AG09309 (cell line): ENCODE measurements around the gene GAS1.

Experiments
- DNase-seq: peaks from one replicate; pipeline ENCODE4 v3.0.0-alpha.2; 2010; ENCODE audit warnings: low read depth
- H3K4me3 ChIP-seq: 2 replicates; pipeline ENCODE4 v1.5.1; 2011; ENCODE audit warnings: mild to moderate bottlenecking, low read depth, low read length, moderate library complexity; ENCODE audit not compliant: control insufficient read depth
- CTCF ChIP-seq: IDR thresholded peaks from 2 replicates; pipeline ENCODE4 v1.5.1; 2011; ENCODE audit warnings: mild to moderate bottlenecking, low read depth, low read length, inconsistent platforms; ENCODE audit not compliant: insufficient read depth, control insufficient read depth; ENCODE audit errors: missing control alignments

GAS1 gene

DNA sequence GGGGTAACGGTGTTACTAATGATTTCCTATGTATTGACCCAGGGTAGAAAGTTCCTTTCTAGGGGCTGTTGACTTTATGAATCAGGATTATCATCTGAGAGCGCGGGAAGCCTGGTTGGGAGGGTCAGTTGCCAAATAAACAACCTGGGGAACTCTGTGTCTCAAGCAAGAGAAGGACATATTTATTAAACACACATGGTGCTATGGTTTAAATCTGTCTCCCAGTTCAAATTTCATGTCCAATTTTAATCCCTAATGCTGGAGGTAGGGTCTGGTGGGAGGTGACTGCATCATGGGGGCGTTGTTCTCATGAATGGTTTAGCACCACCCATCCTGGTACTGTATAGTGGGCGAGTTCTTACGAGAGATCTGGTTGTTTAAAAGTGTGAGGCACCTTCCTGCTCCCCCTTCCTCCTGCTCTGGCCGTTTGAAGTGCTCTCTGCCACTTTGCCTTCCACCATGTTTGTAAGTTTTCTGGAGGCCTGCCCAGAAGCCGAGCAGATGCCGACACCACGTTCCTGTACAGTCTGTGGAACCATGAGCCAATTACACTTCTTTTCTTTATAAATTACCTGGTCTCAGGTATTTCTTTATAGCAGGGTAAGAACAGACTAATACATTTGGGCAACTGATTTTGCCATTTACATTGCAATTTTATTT is 19.7 kb upstream of the GAS1 start:
- no peak for DNase-seq
- no peak overlapping the region for H3K4me3 ChIP-seq
- no peak for TF ChIP-seq CTCF

DNA sequence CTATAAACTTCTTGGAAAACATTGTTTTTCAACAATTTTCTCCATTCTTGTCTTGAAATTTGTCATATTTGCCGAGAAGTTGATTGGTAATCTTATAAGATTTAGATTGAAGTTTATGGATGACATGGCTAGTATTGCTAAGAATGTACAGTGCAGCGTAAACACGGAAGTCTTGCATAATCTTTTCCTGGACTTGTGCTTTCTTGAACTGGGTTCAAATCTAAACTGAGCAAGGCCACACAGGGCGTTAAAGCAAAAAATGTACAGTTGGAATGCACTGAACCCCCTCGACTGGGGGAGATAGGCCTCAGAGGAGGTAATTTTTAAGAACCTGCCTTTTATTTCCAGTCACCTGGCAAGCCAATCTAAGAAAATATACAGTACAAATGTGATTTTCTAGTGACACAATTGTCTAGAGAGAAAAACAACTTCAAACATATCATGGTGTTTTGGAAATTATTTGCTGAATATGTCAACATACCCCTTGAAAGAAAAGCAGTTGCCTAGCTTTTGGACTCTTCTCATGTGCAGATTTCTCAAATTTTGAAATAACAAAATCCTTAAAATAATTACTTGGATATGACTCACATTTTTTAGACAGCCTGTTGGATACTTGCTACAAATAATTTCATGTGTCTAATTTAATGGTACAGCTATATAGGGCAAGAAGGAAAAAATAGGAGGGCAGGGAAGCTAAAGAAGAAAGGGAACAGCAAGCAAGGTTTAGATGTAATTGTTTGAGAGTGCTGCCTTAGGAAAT is 18.5 kb upstream of the GAS1 start:
- H3K4me3 ChIP-seq, result no peak overlapping the region
- no peak for TF ChIP-seq CTCF
- DNase-seq, result no peak

DNA sequence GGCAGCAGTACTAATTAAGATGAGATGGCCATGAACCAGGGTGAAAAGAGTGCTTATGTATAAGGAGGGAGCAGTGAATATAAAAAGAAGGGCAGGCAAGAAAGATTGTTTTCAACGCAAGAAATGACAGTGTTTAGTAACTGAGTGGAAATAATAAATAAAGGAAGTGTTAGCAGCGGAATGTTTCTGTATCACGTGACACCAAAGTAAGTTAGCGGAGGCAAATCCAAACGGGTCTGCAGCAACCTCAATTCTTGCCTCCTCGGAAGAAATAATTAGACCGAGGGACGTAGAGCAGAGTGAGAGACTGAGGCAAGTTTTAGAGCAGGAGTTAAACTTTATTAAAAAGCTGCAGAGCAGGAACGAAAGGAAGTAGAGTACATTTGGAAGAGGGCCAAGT is 15.4 kb upstream of the GAS1 start:
- no peak overlapping the region for H3K4me3 ChIP-seq
- no peak for TF ChIP-seq CTCF
- DNase-seq, result no peak

DNA sequence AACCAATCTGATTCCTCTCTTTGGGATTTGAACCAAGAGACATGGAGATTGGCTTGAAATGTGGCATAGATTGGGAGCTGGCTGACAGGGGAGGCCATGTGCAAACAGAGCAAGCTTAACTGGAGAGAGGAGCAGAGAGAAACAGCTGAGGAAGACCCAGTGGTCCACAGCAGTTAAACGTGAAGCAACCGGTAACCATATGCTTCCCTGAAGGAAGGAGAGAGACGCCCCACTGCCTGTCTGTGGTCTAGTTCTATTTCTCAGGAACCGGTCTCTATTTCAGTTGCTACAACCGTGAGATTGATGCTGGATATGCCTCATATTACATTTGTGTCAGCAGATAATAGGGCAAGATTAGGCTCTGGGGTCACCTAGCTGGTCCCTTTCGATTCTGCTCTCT is 13.6 kb upstream of the GAS1 start:
- H3K4me3 ChIP-seq, result no peak overlapping the region
- TF ChIP-seq CTCF, result no peak
- no peak for DNase-seq

GRCh38 chr9:86958203-86958602 is 10.9 kb upstream of the GAS1 start:
- no peak for DNase-seq
- H3K4me3 ChIP-seq, result no peak overlapping the region
- no peak for TF ChIP-seq CTCF

GRCh38 chr9:86955561-86955960 is 8.3 kb upstream of the GAS1 start:
- TF ChIP-seq CTCF, result no peak
- no peak for DNase-seq
- no peak overlapping the region for H3K4me3 ChIP-seq

DNA sequence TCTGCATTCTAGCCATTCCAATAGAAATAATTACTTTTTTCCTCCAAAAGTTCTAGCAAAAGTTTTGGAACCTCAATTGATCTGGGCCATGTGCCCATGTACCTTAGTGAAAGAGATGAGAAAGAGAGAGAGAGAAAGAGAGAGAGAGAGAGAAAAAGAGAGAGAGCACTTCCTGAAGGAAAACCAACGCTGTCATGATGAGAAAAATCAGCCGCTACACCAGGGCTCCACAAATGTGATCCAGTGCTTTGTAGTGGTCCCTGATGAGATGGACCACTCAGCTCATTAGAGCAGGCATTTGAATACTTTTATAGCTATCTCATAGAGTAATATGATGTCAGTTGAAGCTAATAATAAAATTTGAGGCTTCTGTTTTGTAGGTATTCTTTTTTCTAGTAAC is 7.7 kb upstream of the GAS1 start:
- no peak for TF ChIP-seq CTCF
- H3K4me3 ChIP-seq, result no peak overlapping the region
- no peak for DNase-seq
